ENCODE measurements around the gene TRIM28. TPM values are rescaled to one million over a fixed set of nuclear protein-coding genes. Genes with fewer than 3 reads are reported as not detected.

TRIM28 gene
- total and polyA plus RNA-seq, 2 donors (not counting 3 experiments of a cell fraction or from before 2014, with no cell fraction given) = 429 to 521 TPM

DNA sequence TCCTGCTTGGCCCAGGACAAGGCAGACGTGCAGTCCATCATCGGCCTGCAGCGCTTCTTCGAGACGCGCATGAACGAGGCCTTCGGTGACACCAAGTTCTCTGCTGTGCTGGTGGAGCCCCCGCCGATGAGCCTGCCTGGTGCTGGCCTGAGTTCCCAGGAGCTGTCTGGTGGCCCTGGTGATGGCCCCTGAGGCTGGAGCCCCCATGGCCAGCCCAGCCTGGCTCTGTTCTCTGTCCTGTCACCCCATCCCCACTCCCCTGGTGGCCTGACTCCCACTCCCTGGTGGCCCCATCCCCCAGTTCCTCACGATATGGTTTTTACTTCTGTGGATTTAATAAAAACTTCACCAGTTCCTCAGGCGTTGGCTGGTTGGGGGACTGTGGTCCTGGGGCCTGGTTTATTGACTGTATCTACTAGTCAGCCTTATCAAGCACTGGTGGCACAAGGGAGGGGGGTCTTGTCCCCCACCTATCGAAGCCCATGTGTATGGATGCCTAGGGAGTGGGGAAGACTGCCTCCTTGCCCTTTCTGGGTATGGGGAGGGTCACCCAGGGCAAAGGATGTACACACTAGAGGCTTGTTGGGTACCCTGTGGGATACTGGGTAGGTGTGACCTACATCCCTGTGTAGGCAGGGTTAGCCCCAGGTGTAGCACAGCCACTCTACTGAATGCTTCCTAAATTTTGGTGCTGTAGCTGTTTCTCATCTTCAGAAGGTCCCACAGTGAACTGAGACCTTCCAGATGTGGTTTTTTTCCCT is 6.7 kb downstream of the TRIM28 start:
- CTCF ChIA-PET = interaction anchor here (1.4 to 1.7 kb wide), 3 partner anchors 31 to 36 kb away, joined by 5 to 6 read pairs (median 6); partner anchors contain the start of gene ZBTB45
- H3K4me3 ChIP-seq (replicated peaks in 1 of 3; ENCODE audit: insufficient read depth in 1 of 3, low read depth in 1 of 3, low read length in 3 of 3) = no peak overlapping the region
- BruUV-seq (replicated peaks) = no TSS peak
- FAIRE-seq (peak; percentile 24), DNase-seq (ENCODE audit: low read depth, low spot score) (no peak)
- peaks cover 28% of the 10 kb centered on the region for H3K4me1 ChIP-seq (ENCODE audit: control insufficient read depth, extremely low read depth, insufficient read depth, low read length)
- TF ChIP-seq FOS (IDR thresholded peaks at IDR 0.05; ENCODE audit: borderline replicate concordance, insufficient read depth, low read length) (no peak), JUN (IDR thresholded peaks at IDR 0.05; ENCODE audit: borderline replicate concordance, insufficient read depth, insufficient read length, low read depth) (no peak), POLR2A (IDR thresholded peaks at IDR 0.05; ENCODE audit: low read depth, low read length) (no peak), MYC (IDR thresholded peaks at IDR 0.05; ENCODE audit: low read depth, low read length) (no peak), POLR2AphosphoS5 (IDR thresholded peaks at IDR 0.05; ENCODE audit: insufficient read depth, low read depth, low read length) (no peak), EZH2 (IDR thresholded peaks at IDR 0.05; ENCODE audit: borderline replicate concordance, low read depth, low read length, severe bottlenecking) (no peak), GATA2 (IDR thresholded peaks at IDR 0.05; ENCODE audit: insufficient read depth, insufficient read length, low read depth, low read length) (no peak)
- TF ChIP-seq, protein P1, sequence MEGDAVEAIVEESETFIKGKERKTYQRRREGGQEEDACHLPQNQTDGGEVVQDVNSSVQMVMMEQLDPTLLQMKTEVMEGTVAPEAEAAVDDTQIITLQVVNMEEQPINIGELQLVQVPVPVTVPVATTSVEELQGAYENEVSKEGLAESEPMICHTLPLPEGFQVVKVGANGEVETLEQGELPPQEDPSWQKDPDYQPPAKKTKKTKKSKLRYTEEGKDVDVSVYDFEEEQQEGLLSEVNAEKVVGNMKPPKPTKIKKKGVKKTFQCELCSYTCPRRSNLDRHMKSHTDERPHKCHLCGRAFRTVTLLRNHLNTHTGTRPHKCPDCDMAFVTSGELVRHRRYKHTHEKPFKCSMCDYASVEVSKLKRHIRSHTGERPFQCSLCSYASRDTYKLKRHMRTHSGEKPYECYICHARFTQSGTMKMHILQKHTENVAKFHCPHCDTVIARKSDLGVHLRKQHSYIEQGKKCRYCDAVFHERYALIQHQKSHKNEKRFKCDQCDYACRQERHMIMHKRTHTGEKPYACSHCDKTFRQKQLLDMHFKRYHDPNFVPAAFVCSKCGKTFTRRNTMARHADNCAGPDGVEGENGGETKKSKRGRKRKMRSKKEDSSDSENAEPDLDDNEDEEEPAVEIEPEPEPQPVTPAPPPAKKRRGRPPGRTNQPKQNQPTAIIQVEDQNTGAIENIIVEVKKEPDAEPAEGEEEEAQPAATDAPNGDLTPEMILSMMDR (IDR thresholded peaks at IDR 0.05; ENCODE audit: extremely low read depth in 1 of 2, insufficient read depth in 1 of 2, low read depth in 1 of 2, low read length in 2 of 2) = no peak
- TF ChIP-seq, protein P2, sequence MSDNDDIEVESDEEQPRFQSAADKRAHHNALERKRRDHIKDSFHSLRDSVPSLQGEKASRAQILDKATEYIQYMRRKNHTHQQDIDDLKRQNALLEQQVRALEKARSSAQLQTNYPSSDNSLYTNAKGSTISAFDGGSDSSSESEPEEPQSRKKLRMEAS (IDR thresholded peaks at IDR 0.05; ENCODE audit: insufficient read depth, insufficient read length) = no peak
- POLR2A ChIA-PET = no interaction called here
- peaks cover 14 to 50% of the 10 kb centered on the region in 2 experiments for H3K36me3 ChIP-seq (ENCODE audit: control insufficient read depth in 2 of 2, extremely low read depth in 1 of 2, insufficient read depth in 2 of 2, low read length in 2 of 2)
- no peaks in the 10 kb centered on the region for H3K9me3 ChIP-seq (replicated peaks; ENCODE audit: control insufficient read depth, insufficient read depth, low read length)
- no peaks in the 10 kb centered on the region for H3K9me1 ChIP-seq (replicated peaks; ENCODE audit: control insufficient read depth, extremely low read depth, insufficient read depth, low read length)
- dilution Hi-C loops (cut with MboI; ENCODE audit: extremely low pct_ligation_motif_present, low sequenced_read_pairs) = no loop called here
- H3K79me2 ChIP-seq (ENCODE audit: control insufficient read depth, insufficient read depth, low read length) = peaks cover 40% of the 10 kb centered on the region
- H3K9ac ChIP-seq (replicated peaks; ENCODE audit: extremely low read depth, insufficient read depth, low read length) = no peak overlapping the region
- H2AFZ ChIP-seq (ENCODE audit: low read depth, low read length) = no peak overlapping the region
- H3K27ac ChIP-seq (ENCODE audit: insufficient read depth, low read depth, low read length) = no peak overlapping the region
- no peak overlapping the region for H3K4me2 ChIP-seq (ENCODE audit: insufficient read depth, low read length)
- H3K27me3 ChIP-seq (ENCODE audit: control insufficient read depth in 2 of 2, insufficient read depth in 2 of 2, low read length in 2 of 2) = no peaks in the 10 kb centered on the region
- intact Hi-C loops (cut with micrococcal nuclease) = no loop called here
- peaks cover 4% of the 10 kb centered on the region for H4K20me1 ChIP-seq (replicated peaks; ENCODE audit: control insufficient read depth, extremely low read depth, insufficient read depth, low read length)
